GM19025 (cell line): ENCODE data around the gene CAMTA1.

Experiments
- ATAC-seq: cut with Tn5 transposase; IDR thresholded peaks from one replicate; pipeline ENCODE4 v1.9.1; 2021; ENCODE audit warnings: mild to moderate bottlenecking, low read depth, moderate library complexity; ENCODE audit not compliant: unreplicated experiment

The CAMTA1 gene

GRCh38 chr1:7487766-7488474 is 702.7 kb downstream of the CAMTA1 start:
- ATAC-seq, result no peak

GRCh38 chr1:7488475-7488842 is 703.2 kb downstream of the CAMTA1 start:
- no peak for ATAC-seq

- no peak for ATAC-seq
These were observed 704.3 kb downstream of the CAMTA1 start for GRCh38 chr1:7489586-7489985.

GRCh38 chr1:7490576-7490975 is 705.3 kb downstream of the CAMTA1 start:
- no peak for ATAC-seq

- ATAC-seq, result no peak
These were observed 706.0 kb downstream of the CAMTA1 start for GRCh38 chr1:7491109-7491817.

- no peak for ATAC-seq
These were observed 706.5 kb downstream of the CAMTA1 start for GRCh38 chr1:7491818-7492173.

- no peak for ATAC-seq
These were observed 708.6 kb downstream of the CAMTA1 start for GRCh38 chr1:7493711-7494454.

- no peak for ATAC-seq
These were observed 710.7 kb downstream of the CAMTA1 start for GRCh38 chr1:7495962-7496361.

- no peak for ATAC-seq
These were observed 711.9 kb downstream of the CAMTA1 start for GRCh38 chr1:7497107-7497637.

GRCh38 chr1:7500381-7501083 is 715.3 kb downstream of the CAMTA1 start:
- ATAC-seq, result no peak

GRCh38 chr1:7501084-7501491 is 715.8 kb downstream of the CAMTA1 start:
- no peak for ATAC-seq

- ATAC-seq, result no peak
These were observed 716.7 kb downstream of the CAMTA1 start for GRCh38 chr1:7501723-7502603.

- no peak for ATAC-seq
These were observed 718.6 kb downstream of the CAMTA1 start for GRCh38 chr1:7503691-7504437.

- no peak for ATAC-seq
These were observed 719.1 kb downstream of the CAMTA1 start for GRCh38 chr1:7504438-7504720.

- ATAC-seq, result no peak
These were observed 720.0 kb downstream of the CAMTA1 start for GRCh38 chr1:7505094-7505770.

- ATAC-seq, result no peak
These were observed 720.7 kb downstream of the CAMTA1 start for GRCh38 chr1:7505771-7506453.

GRCh38 chr1:7506454-7507284 is 721.4 kb downstream of the CAMTA1 start:
- ATAC-seq, result no peak
